ENCODE measurements around the gene HCFC1R1.

GRCh38 chr16:2988590-2989099, 35.1 kb downstream of the HCFC1R1 start:
- TF ChIP-seq SRF (IDR thresholded peaks at IDR 0.05; ENCODE audit: low read depth) (no peak), SIN3A (IDR thresholded peaks at IDR 0.05; ENCODE audit: low read depth) (no peak), POLR2A (IDR thresholded peaks at IDR 0.05; ENCODE audit: borderline replicate concordance, extremely low read depth, insufficient read depth, insufficient read length) (no peak), ZFX (IDR thresholded peaks at IDR 0.05) (no peak), CTCF (IDR thresholded peaks at IDR 0.05 in 2 of 3, conservative IDR thresholded peaks at IDR 0.05 in 1 of 3; ENCODE audit: borderline replicate concordance in 1 of 3, insufficient read depth in 1 of 3, low read depth in 2 of 3, low read length in 2 of 3) (no peak)
- TF ChIP-seq, protein P1, sequence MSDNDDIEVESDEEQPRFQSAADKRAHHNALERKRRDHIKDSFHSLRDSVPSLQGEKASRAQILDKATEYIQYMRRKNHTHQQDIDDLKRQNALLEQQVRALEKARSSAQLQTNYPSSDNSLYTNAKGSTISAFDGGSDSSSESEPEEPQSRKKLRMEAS (IDR thresholded peaks at IDR 0.05) = no peak

Data from HCT116 (cell line).